OCI-LY1 (cell line): Measurements from ENCODE around the gene VPS16.

ENCODE experiments used
- H2AFZ ChIP-seq: fragments of 200-600 bp; sonication (generic), shearing (Covaris generic); 2 replicates; pipeline ENCODE4 v1.6.0; 2014; ENCODE audit warnings: antibody characterized with exemption, mild to moderate bottlenecking, low read length
- H3F3A ChIP-seq: fragments of 200-600 bp; sonication (generic), shearing (Covaris generic); 2 replicates; pipeline ENCODE4 v1.6.0; 2014; ENCODE audit warnings: mild to moderate bottlenecking, antibody characterized with exemption, low read length, moderate library complexity; ENCODE audit not compliant: insufficient read depth
- H3K27ac ChIP-seq: fragments of 200-600 bp; sonication (generic); 2 replicates; pipeline ENCODE4 v1.5.1; 2014; ENCODE audit warnings: low read length, mixed run types, mild to moderate bottlenecking, low read depth; ENCODE audit not compliant: poor library complexity, severe bottlenecking
- H3K27me3 ChIP-seq: fragments of 200-600 bp; sonication (generic); 2 replicates; pipeline ENCODE4 v1.6.0; 2014; ENCODE audit warnings: antibody characterized with exemption, mild to moderate bottlenecking, low read length, moderate library complexity; ENCODE audit not compliant: insufficient read depth
- H3K36me3 ChIP-seq: fragments of 200-600 bp; sonication (generic); 2 replicates; pipeline ENCODE4 v1.6.1; 2014; ENCODE audit warnings: mild to moderate bottlenecking, antibody characterized with exemption, low read length, moderate library complexity, mixed read lengths; ENCODE audit not compliant: insufficient read depth
- H3K4me1 ChIP-seq: fragments of 200-600 bp; sonication (generic); 2 replicates; pipeline ENCODE4 v1.5.1; 2014; ENCODE audit warnings: mild to moderate bottlenecking, low read length, moderate library complexity; ENCODE audit not compliant: insufficient read depth, severe bottlenecking
- H3K4me2 ChIP-seq: fragments of 200-600 bp; sonication (generic), shearing (Covaris generic); 2 replicates; pipeline ENCODE4 v1.6.1; 2014; ENCODE audit warnings: low read length
- H3K4me3 ChIP-seq: fragments of 200-600 bp; sonication (generic); 2 replicates; pipeline ENCODE4 v1.5.1; 2014; ENCODE audit warnings: low read length, low read depth, mild to moderate bottlenecking, mixed read lengths; ENCODE audit not compliant: poor library complexity, severe bottlenecking
- H3K79me2 ChIP-seq: fragments of 200-600 bp; shearing (Covaris generic); 2 replicates; pipeline ENCODE4 v1.6.1; 2016; ENCODE audit warnings: mixed run types, low read length, mixed read lengths; ENCODE audit not compliant: insufficient read depth
- H3K9ac ChIP-seq: fragments of 200-600 bp; sonication (generic), shearing (Covaris generic); 2 replicates; pipeline ENCODE4 v1.6.1; 2014; ENCODE audit warnings: mild to moderate bottlenecking, low read length, mixed read lengths
- H3K9me2 ChIP-seq: fragments of 200-600 bp; sonication (generic), shearing (Covaris generic); 2 replicates; pipeline ENCODE4 v1.6.1; 2014; ENCODE audit warnings: low read depth, mild to moderate bottlenecking, low read length, mixed read lengths
- H3K9me3 ChIP-seq: fragments of 200-600 bp; shearing (Covaris generic); 2 replicates; pipeline ENCODE4 v1.6.1; 2014; ENCODE audit warnings: low read length, mixed read lengths
- H4K20me1 ChIP-seq: fragments of 200-600 bp; sonication (generic), shearing (Covaris generic); 2 replicates; pipeline ENCODE4 v1.6.0; 2016; ENCODE audit warnings: mild to moderate bottlenecking, low read length; ENCODE audit not compliant: insufficient read depth
- CTCF ChIP-seq: fragments of 200-600 bp; sonication (generic), shearing (Covaris generic); IDR thresholded peaks from 2 replicates; pipeline ENCODE4 v1.5.1; 2017; ENCODE audit warnings: mild to moderate bottlenecking, antibody characterized with exemption, low read length, moderate library complexity, mixed read lengths
- EZH2 ChIP-seq: fragments of 200-600 bp; sonication (generic), shearing (Covaris generic); IDR thresholded peaks from 2 replicates; pipeline ENCODE4 v1.8.0; 2017; ENCODE audit warnings: borderline replicate concordance, mixed run types, mild to moderate bottlenecking, antibody characterized with exemption, low read length, moderate library complexity, mixed read lengths

The VPS16 gene

GRCh38 chr20:2840138-2840966 lies at the start of gene VPS16, which contains the start of gene PCED1A:
TSS of gene VPS16 (plus strand) at chr20:2840745. CDS start at chr20:2840775, 30 bp downstream.
TSS of gene PCED1A (minus strand) at chr20:2840655. CDS start at chr20:2839912, 743 bp downstream.
- no peaks in the 10 kb centered on the region for H3K9me3 ChIP-seq
- H2AFZ ChIP-seq = 0 out of 2 replicates have a peak within 1 kb of the TSS, but pooled peaks have one; percentile 81
- no peaks in the 10 kb centered on the region for H3K79me2 ChIP-seq
- H3K27ac ChIP-seq = no peak within 1 kb of the TSS
- no peaks in the 10 kb centered on the region for H3K27me3 ChIP-seq
- H3K9me2 ChIP-seq = no peaks in the 10 kb centered on the region
- H3K4me2 ChIP-seq = peak within 1 kb of the TSS; percentile 94
- TF ChIP-seq EZH2 (no peak), CTCF (no peak)
- no peaks in the 10 kb centered on the region for H4K20me1 ChIP-seq
- H3K4me1 ChIP-seq = peaks cover 31% of the 10 kb centered on the region
- peak within 1 kb of the TSS; percentile 96 for H3K4me3 ChIP-seq
- H3K9ac ChIP-seq = peak within 1 kb of the TSS; percentile 78
- 0 out of 2 replicates have a peak, but pooled peaks cover 6% of the 10 kb centered on the region for H3K36me3 ChIP-seq
- no peaks in the 10 kb centered on the region for H3F3A ChIP-seq

GRCh38 chr20:2793471-2793870 lies 47.1 kb upstream of the VPS16 start:
- Histone ChIP-seq H3K9me3 (no peaks in the 10 kb centered on the region), H2AFZ (no peak overlapping the region), H3K4me2 (no peak overlapping the region), H3K27ac (no peak overlapping the region), H3K4me3 (no peak overlapping the region), H4K20me1 (no peaks in the 10 kb centered on the region), H3K9me2 (no peaks in the 10 kb centered on the region), H3F3A (no peaks in the 10 kb centered on the region), H3K79me2 (no peaks in the 10 kb centered on the region), H3K27me3 (peaks cover 9% of the 10 kb centered on the region; the same call in 1 of the 2 replicates), H3K9ac (no peak overlapping the region), H3K4me1 (no peaks in the 10 kb centered on the region), H3K36me3 (no peaks in the 10 kb centered on the region)
- TF ChIP-seq EZH2 (no peak), CTCF (no peak)

GRCh38 chr20:2794202-2794748 lies 46.3 kb upstream of the VPS16 start:
- H3K9me3 ChIP-seq = no peaks in the 10 kb centered on the region
- no peaks in the 10 kb centered on the region for H3K36me3 ChIP-seq
- no peak overlapping the region for H3K9ac ChIP-seq
- H4K20me1 ChIP-seq = no peaks in the 10 kb centered on the region
- no peak overlapping the region for H3K27ac ChIP-seq
- H3F3A ChIP-seq = no peaks in the 10 kb centered on the region
- no peaks in the 10 kb centered on the region for H3K4me1 ChIP-seq
- H3K9me2 ChIP-seq = no peaks in the 10 kb centered on the region
- H3K4me2 ChIP-seq = no peak overlapping the region
- H2AFZ ChIP-seq = no peak overlapping the region
- no peaks in the 10 kb centered on the region for H3K79me2 ChIP-seq
- no peak overlapping the region for H3K4me3 ChIP-seq
- peaks cover 9% of the 10 kb centered on the region; the same call in 1 of the 2 replicates for H3K27me3 ChIP-seq
- TF ChIP-seq EZH2 (no peak), CTCF (no peak)
